RWPE2 (cell line): Measurements from ENCODE around the gene TRIO.

Source experiments
- ATAC-seq: fragments of 200-7000 bp; cut with Tn5 transposase; 3 replicates; pipeline ENCODE4 v1.9.1; 2021; ENCODE audit warnings: low read depth
- DNase-seq: peaks from one replicate; pipeline ENCODE4 v3.0.0-alpha.2; 2020; ENCODE audit warnings: low spot score
- H3K27ac ChIP-seq: fragments of 450-650 bp; 2 replicates; pipeline ENCODE4 v1.5.1; 2017; ENCODE audit warnings: mild to moderate bottlenecking; ENCODE audit not compliant: poor library complexity, severe bottlenecking
- H3K27me3 ChIP-seq: fragments of 250-450 bp; sonication (Bioruptor Pico); 2 replicates; pipeline ENCODE4 v1.5.1; 2021; ENCODE audit warnings: mild to moderate bottlenecking, moderate library complexity; ENCODE audit not compliant: insufficient read depth, poor library complexity, severe bottlenecking
- H3K36me3 ChIP-seq: fragments of 250-450 bp; sonication (Bioruptor Pico); 2 replicates; pipeline ENCODE4 v1.5.1; 2020; ENCODE audit warnings: low read depth, mild to moderate bottlenecking, moderate library complexity
- H3K4me1 ChIP-seq: fragments of 250-450 bp; sonication (Bioruptor Pico); 2 replicates; pipeline ENCODE4 v1.5.1; 2021; ENCODE audit warnings: mild to moderate bottlenecking, moderate library complexity; ENCODE audit not compliant: insufficient read depth, poor library complexity, severe bottlenecking
- H3K4me3 ChIP-seq: fragments of 250-450 bp; sonication (Bioruptor Pico); 2 replicates; pipeline ENCODE4 v1.5.1; 2021; ENCODE audit warnings: mild to moderate bottlenecking, moderate library complexity; ENCODE audit not compliant: severe bottlenecking
- H3K9me3 ChIP-seq: fragments of 250-450 bp; sonication (Bioruptor Pico); 2 replicates; pipeline ENCODE4 v1.5.1; 2021; ENCODE audit warnings: mild to moderate bottlenecking, moderate library complexity; ENCODE audit not compliant: severe bottlenecking
- CTCF ChIP-seq: fragments of 450-650 bp; IDR thresholded peaks from one replicate; pipeline ENCODE4 v1.5.1; 2017; ENCODE audit warnings: mild to moderate bottlenecking, moderate library complexity; ENCODE audit not compliant: poor library complexity, severe bottlenecking

Gene TRIO

GRCh38 chr5:14455814-14456321 lies 312.7 kb downstream of the TRIO start:
- no peak for TF ChIP-seq CTCF
- Histone ChIP-seq H3K27me3 (no peaks in the 10 kb centered on the region), H3K4me3 (no peak overlapping the region), H3K36me3 (peaks cover 54% of the 10 kb centered on the region), H3K4me1 (no peaks in the 10 kb centered on the region), H3K9me3 (no peaks in the 10 kb centered on the region), H3K27ac (no peak overlapping the region)
- DNase-seq (no peak), ATAC-seq (peak; percentile 27; the same call in 2 of the 3 replicates)

DNA sequence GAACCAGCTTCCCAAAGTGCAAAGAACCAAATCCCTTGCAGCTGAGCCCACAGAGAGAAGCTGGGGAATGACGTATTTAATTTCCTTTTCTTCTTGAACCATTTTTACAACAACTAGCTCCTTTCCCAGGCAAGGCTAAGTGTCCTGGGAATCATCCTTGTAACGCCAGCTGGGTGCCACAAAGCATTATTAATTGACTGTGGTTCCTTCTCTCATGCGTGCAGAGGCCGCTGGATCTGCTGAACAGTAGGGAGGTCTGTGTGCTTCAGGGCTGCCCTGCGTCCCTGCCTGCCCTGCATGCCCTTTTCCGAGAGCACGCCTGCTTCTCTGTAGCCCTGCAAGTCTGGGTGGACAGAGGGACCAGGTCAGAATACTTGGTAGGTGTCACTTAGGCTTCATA lies 314.3 kb downstream of the TRIO start:
- Histone ChIP-seq H3K27ac (no peak overlapping the region), H3K36me3 (peaks cover 58% of the 10 kb centered on the region)
- DNase-seq, result no peak

GRCh38 chr5:14458414-14458813 lies 315.3 kb downstream of the TRIO start:
- Histone ChIP-seq H3K9me3 (no peaks in the 10 kb centered on the region), H3K27me3 (no peaks in the 10 kb centered on the region), H3K27ac (no peak overlapping the region), H3K4me3 (no peak overlapping the region), H3K36me3 (peaks cover 60% of the 10 kb centered on the region), H3K4me1 (peaks cover 2% of the 10 kb centered on the region)
- DNase-seq (no peak), ATAC-seq (0 out of 3 replicates have a peak, but pooled peaks have one; percentile 7)
- TF ChIP-seq CTCF, result no peak

More for the DNA sequence above, 314.3 kb downstream of the TRIO start:
- Histone ChIP-seq H3K27me3 (no peaks in the 10 kb centered on the region), H3K4me3 (no peak overlapping the region), H3K4me1 (no peaks in the 10 kb centered on the region), H3K9me3 (no peaks in the 10 kb centered on the region)
- no peak for ATAC-seq
- TF ChIP-seq CTCF, result no peak

DNA sequence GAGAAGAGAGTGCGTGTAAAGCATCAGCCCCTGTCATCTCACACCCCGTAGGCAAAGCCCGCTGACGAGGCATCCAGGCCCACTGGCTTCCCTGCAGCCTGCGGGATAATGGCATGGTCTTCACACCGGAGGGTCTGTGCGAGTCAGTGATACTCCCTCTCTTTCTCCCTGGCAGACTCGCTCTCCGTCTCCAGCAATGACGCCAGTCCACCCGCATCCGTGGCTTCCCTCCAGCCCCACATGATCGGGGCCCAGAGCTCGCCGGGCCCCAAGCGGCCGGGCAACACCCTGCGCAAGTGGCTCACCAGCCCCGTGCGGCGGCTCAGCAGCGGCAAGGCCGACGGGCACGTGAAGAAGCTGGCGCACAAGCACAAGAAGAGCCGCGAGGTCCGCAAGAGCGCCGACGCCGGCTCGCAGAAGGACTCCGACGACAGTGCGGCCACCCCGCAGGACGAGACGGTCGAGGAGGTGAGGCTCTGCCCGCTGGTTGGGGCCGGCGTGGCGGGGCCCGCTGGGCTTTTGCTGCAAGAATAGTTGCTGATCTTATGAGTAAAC lies 317.8 kb downstream of the TRIO start:
- DNase-seq, result no peak
- peaks cover 66% of the 10 kb centered on the region for H3K36me3 ChIP-seq

More for the DNA sequence above, 317.8 kb downstream of the TRIO start:
- H3K9me3 ChIP-seq, result no peaks in the 10 kb centered on the region
- ATAC-seq, result no peak
- no peak overlapping the region for H3K27ac ChIP-seq
- TF ChIP-seq CTCF, result no peak
- H3K27me3 ChIP-seq, result no peaks in the 10 kb centered on the region
- no peak overlapping the region for H3K4me3 ChIP-seq
- peaks cover 6% of the 10 kb centered on the region for H3K4me1 ChIP-seq
